Hematopoietic multipotent progenitor cell treated with erythropoietin and hydrocortisone succinate and interleukin-3 and kit ligand, for 4 days (in vitro differentiated cells): ENCODE measurements around the gene TUBA8.
"Not testable (repeated sequence)": the region's sequence is repeated elsewhere in the genome, so short reads cannot be mapped to it uniquely, and the experiment has no call there.

Experiments
- DNase-seq: peaks from one replicate; pipeline ENCODE4 v3.0.0-alpha.2; 2015

TUBA8 gene

DNA sequence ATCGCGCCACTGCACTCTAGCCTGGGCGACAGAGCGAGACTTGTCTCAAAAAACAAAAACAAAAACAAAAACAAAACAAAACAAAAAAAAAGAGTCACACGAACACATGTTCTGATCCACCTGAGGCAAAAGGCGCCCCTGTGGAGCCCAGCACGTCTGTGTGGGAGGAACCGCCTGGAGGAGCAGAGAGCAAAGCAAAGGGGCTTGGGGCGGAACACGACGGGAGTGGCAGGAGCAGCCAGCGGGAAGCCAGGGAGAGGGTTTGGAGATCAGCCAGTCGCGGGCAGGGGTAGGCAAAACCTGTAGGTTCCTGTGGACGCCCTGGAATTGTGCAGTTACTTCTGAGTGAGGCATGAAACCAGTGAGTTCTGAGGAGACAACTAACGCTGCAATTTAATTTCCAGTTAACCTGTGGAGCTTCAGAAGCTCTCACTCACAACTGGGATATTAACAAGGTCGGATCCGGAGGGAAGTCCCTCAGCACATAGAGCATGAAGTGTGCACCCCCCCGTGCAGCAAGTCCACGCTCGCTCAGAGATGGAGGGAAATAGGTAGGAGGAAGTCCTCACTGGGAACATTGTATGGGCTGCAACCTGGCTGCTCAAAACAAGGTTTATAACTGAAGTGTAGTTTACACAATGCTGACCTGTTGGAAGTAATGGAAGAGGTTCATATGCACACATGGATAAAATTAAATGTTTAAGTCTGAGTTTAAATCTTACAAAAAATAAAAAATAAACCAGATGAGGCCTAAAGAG is 26.1 kb downstream of the TUBA8 start:
- DNase-seq, result no peak

DNA sequence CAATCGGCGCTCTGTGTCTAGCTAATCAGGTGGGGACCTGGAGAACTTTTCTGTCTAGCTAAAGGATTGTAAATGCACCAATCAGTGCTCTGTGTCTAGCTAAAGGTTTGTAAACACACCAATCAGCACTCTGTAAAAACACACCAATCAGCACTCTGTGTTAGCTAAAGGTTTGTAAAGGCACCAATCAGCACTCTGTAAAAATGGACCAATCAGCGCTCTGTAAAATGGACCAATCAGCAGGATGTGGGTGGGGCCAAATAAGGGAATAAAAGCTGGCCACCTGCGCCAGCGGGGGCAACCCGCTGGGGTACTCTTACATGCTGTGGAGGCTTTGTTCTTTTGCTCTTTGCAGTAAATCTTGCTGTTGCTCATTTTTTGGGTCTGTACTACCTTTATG is 30.4 kb downstream of the TUBA8 start:
- DNase-seq, result not testable (repeated sequence)

DNA sequence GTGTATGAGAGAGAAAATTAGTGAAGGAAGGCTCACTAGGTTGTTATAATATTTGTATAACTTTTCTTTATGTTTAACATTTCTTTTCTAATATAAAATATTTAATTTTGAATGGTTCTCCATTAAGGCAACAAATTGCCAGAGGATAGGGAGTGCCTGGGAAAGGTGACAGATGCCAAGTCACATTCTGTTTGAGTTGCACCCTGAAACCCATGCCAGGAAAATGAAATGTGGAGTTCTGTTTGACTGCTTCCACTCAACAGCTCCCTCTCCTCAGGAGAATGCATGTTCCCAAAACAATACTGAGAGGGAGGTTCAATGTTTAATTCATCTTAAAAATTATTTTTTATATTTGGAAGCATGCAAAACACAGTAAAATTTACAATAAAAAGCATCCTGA is 33.5 kb downstream of the TUBA8 start:
- DNase-seq, result no peak

DNA sequence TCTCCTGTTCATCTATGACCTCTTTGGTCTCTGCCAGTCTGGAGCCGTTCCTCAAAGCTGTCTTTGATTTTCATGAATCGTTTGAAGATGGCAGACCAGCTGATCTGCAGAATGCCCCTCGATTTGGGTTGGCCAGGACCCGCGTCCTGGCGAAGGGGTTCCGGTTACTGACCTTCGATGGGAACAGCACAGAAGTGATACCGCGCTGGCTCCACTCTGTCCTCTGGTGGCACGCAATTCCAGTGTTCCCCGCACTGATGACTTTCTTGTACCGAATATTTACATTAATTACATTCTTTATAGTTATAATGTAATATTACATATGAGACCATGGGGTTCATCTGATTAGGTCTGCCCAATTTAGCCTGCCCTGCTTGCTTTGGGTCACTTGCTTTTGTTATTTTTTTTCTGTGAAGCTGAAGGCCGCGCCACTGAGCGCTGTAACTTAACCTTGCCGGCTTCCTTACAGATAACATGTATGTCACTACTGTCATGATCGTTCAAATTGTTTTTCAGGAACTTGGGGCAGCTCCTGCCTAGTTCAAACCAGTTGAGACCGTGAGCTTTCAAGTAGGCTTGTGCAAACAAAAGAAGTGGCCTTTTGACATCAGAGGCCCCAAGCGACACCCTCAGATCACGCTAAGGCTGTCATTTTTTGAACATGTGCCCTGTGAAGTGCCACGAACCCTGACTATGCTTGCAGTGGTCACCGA is 35.2 kb downstream of the TUBA8 start:
- DNase-seq, result peak; percentile 14

DNA sequence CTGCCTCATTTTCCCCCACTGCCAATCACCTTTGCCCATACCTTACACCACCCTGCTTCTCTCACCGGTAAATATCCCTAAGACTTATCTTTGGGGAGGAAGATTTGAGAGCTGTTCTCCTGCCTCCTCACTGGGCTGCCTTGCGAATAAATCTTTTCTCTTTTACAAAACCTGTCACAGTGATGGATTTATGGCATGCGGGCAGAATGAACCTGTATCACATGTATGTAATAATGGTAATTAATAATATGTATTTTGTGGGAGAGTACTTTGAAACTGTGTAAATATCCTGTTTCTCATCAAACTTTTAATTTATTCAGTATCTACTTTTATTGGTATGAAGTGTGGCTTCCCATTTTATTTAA is 35.8 kb downstream of the TUBA8 start:
- DNase-seq, result no peak

DNA sequence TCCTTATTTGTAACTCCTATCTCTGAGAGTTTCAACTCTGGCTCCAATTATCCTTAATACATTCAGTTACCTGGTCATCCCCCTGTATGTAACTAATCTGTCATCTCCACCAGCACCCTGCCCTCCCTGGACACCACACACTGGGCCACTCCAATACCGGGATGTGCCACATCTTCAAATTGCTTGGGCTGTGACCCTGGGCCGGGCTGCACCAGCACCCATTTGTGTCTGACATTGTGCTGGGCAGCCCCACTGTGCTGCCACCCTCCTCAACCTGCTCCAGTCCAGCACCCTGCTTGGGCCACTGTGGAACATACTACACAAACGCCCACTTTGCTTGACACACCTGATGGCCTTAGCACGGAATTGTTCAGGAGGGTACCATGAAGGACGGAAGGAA is 37.2 kb downstream of the TUBA8 start:
- DNase-seq, result no peak

DNA sequence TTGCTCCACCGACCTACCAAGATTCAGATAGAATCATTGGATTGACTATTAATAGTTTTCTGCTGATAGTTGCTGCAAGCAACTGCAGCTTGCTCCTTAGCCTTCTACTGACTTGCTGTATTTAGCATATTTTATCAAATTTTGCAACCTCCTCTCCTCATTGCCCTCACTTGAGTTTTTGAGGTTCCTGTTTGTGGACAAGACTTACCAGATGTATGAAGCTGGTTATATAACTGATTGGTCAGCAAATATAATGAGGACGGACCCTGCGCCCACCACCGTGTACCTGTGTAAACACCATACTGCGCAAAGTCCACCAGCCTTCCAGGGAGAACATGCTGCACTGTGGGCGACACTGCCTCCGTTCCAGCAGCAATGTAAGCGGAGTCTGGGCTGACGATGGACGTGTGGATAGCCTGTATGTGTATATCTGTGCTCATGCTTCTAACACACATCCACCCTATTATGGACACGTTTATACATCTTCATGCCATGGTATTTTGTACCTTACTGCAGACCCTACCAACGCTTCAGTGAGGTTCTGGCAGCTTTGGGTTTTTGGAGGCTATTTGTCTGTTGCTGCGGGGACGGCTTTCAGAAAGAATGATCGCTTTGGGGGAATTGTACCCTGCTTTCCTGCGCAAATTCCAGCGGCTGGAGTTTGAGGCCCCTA is 37.8 kb downstream of the TUBA8 start:
- DNase-seq, result no peak

DNA sequence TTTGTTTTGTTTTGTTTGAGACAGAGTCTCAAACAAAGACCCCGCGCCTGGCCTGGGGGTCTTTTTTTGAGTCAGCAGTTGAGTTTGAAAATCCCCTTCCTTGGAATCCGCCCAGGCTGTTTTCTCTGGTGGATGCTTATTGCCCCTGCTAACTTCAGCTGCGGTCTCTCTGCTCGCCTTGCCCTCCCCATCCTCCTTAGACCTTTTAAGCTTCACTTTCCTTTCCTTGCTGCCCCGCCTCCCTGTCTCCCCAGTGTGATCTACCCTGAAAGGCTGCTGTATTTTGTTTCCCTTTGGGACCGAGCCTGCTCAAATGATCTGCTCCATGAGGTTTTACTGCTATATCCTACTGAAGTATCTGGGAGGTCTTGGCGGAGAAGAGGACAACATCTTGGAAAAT is 41.9 kb downstream of the TUBA8 start:
- DNase-seq, result no peak

DNA sequence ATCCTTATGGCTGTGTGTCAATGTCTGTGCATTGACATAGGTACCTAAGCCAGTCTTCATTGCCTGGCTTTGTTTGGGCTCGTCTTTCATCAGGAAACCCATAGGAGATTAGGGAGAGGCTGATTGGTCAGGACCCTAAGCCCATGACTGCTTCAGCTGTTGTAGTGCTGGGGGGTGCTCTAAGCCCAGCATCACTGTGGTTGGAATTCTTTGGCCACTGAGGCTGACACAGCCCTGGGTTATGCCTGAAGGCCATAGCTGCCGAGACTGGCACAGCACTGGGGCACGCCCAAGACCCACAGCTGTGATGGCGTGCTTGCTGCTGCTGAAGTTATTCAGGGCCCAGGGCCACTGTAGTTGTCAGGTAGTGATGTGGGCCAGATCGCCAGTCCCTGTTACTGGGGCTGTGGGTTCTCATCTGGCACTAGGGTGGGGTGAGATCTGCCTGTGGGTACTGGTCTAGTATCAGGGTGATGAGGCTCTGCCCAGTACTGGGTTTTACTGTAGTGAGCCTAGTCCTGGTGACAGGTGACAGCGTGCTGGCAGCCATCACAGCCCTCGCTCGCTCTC is 44.3 kb downstream of the TUBA8 start:
- DNase-seq, result no peak

DNA sequence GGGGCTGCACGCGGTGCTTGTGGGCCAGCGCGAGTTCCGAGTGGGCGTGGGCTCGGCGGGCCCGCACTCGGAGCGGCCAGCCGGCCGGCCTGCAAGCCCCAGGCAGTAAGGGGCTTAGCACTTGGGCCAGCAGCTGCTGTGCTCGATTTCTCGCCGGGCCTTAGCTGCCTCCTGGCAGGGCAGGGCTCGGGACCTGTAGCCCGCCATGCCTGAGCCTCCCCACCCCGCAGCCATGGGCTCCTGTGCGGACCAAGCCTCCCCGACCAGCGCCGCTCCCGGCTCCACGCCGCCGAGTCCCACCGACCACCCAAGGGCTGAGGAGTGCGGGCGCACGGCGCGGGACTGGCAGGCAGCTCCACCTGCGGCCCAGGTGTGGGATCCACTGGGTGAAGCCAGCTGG is 44.9 kb downstream of the TUBA8 start:
- not testable (repeated sequence) for DNase-seq

DNA sequence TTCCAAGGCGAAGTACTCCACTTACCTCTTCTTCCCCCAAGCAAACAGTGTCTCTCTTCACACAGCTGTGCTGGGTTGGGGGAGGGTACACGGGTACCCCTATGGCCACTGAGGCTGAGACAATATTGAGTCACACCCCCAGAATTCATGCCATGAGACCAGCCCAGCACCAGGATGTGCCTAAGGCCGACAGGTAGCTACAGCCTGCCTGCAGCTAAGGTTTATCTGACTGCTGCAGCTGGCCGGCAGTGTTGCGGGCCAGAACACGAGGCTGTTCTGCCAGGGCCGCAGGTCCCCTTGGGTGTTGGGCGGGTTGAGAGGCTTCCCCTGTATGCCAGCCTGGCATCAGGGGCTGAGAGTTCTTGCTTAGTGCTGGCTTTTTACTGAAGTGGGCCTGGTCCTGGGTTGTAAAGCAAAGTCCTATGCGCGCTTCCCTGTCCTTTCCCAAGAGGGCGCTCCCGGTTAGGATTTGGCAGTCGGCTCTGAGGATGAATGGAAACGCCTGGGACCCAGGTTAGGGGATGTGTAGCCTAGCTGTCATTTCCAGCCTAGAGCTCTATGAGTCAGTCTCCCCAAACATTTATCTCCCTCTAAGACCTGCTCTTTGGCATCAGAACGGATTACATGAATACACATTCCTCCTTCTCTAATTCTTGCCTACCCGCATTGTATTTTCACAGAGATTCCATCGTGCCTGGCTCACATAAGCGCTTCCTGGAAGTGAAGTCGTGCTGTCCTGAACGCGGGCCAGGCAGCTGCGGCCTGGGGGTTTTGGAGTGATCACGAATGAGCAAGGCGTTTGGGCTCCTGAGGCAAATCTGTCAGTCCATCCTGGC is 46.5 kb downstream of the TUBA8 start:
- peak; percentile 77 for DNase-seq

DNA sequence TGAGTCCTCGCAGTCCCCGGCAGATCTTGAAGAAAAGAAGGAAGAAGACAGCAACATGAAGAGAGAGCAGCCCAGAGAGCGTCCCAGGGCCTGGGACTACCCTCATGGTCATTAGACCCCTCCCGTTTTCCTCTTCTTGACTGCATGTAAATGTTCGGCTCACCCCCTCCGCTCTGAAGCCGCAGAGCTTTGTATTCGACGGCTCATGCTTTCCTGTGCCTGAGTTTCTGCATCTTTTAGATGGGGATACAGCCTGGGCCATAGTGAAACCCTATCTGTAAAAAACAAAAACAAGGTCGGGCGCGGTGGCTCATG is 47.1 kb downstream of the TUBA8 start:
- no peak for DNase-seq

DNA sequence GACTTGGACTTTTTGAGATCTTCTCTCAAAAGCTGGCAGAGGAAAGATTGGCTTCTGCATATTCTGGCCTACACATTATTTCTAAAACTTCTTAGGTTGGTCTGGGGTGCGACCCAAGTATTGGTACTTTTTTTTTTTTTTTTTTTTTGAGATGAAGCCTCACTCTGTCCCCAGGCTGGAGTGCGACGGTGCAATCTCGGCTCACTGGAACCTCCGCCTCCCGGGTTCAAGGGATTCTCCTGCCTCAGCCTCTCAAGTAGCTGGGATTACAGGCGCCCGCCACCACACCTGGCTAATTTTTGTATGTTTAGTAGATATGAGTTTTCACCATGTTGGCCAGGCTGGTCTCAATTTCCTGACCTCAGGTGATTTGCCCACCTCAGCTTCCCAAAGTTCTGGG is 50.0 kb downstream of the TUBA8 start:
- not testable (repeated sequence) for DNase-seq

DNA sequence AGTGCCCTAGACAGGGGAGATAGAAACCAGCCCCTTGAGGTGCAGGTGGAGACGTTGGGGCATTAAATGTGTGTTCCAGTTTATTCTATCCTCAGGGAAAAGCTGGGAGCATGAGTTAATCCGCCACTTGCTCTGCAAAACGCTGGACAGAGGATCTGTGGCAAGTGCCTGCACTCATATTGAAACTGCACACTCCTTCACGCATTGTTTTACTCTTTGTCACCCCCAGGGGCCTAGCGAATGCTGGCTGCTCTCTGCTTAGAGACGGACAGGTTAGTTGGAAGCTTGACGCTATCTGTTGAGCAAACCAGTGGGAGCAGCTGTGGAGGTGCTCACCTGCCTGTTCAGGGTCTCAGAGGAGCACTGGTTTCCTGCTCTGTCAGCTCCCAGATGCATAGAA is 53.2 kb downstream of the TUBA8 start:
- not testable (repeated sequence) for DNase-seq

DNA sequence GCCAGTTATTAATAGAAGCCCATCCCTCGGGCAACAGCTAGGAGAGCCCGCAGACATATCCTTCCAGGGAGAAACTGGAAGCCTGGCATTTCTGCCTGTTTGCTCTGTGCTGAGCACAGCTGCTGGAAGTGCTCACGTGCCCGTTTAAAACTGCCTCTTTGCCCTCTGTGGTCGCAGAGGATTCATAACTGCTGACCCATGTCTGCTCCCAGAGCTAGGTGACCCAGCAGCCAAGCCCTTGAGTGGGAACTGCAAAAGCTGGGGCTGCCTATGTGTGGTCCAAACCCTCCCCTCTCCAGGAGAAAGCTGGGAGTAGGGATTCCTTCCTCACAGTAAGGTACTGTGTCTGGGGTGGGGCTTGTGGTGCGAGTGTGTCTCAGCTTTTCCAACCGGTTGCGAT is 54.0 kb downstream of the TUBA8 start:
- not testable (repeated sequence) for DNase-seq

DNA sequence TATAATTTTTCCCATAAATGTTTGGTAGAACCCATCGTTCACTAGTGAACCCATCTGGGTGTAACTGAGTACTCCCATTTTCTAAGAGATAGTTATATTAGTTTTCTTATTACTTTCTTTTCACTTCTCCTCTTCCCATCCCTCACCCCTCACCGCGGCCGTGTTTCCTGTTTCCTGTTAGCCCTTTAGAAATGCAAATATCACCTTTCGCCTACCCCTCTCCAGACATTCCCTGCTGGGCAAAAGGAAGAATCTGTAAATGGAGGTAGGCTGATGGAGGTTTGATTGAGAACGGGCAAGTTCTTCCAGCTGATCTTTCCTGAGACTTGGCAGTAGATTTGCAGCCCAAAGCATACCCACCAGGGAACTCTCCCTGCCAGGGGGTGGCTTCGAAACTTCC is 54.7 kb downstream of the TUBA8 start:
- DNase-seq, result not testable (repeated sequence)

DNA sequence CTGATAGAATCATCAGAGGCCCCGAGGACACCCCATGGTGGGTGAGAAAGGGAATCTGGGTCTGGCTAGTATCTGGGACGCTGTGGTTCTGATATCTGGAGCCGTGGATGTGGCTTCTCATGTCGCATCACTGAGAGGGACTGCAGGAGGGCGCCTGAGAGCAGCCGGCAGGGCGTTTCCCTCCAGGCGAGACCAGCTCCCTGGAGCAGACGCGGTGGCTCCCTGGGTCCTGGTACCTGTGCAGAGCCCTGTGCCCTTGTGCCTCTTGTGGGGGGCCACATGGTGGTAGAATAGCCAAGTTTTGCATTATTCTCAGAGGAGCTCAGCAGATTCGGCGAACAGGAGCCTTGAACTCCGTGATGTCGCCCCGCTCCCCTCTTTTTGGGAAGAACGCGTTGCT is 59.7 kb downstream of the TUBA8 start:
- DNase-seq, result not testable (repeated sequence)

DNA sequence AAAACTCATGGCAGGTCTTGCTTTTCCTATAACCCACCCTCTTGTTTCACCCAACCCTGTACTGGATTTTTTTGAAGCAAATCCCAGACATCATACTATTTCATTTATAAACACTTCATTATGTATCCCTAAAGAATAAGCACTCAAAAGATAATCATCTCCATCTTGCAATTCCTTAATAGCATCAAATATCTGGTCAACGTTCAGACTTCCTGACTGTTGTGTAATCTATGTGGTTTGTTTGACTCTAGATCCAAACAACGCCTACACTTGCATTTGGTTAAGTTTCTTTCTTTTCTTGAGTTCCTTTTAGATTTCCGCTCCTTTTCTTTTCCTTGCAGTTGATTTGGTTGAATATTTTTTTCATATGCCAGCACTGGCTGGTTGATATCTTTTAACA is 61.6 kb downstream of the TUBA8 start:
- not testable (repeated sequence) for DNase-seq

DNA sequence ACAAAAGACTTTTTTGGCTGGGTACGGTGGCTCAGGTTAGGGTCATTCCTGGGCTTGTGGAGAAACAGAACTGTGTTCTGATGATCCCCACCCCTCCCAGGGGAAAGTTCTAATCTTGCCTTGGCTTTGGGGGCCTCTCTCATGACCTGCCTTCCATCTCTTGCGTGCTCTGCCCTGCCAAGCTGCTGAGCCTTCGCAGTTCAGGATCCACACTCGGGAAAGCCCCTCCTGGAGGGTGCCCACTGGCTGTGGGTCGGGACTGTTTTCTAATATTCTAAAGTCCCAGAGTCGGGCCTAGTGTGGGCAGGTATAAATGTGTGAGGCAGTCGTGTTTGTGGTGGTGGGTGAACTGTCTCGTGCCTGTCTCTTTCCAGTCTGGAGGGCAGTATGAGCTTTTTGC is 62.2 kb downstream of the TUBA8 start:
- not testable (repeated sequence) for DNase-seq

DNA sequence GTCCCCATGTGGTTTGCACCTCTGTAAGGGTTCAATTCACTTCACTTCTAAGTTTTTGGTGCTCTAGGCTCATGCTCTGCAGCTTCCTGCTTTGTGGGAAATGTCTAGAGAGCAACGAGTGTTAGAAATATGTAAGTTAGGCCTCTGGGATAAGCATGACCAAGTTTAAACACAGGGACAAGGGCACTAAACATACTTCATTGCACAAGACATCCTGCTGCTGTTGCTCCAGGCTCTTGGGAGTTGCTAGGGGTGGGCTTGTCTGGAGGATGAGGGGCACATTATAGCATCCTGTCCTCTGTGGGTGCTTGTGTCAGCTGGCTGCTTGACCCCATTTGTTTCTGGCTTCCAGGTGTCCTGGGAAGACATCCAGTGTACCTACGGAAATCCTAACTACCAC is 62.8 kb downstream of the TUBA8 start:
- not testable (repeated sequence) for DNase-seq
